Caco-2 (cell line): ENCODE data around the gene DLGAP4. TPM values are rescaled to one million over a fixed set of nuclear protein-coding genes. Genes with fewer than 3 reads are reported as not detected.

Experiments
- BruUV-seq: library from RNA; stranded (reverse); fragments of 400-500 nt; replicated peaks from 2 replicates; lab custom pipeline; 2021; lab: Mats Ljungman, UMichigan
- CTCF ChIA-PET: fragments of 300-600 bp; sonication (Branson Sonifier 250); formaldehyde crosslinking; loops from one replicate; lab custom pipeline; 2022; ENCODE audit warnings: antibody characterized with exemption; lab: Charles Lee
- POLR2A ChIA-PET: fragments of 300-600 bp; sonication (Branson Sonifier 250); formaldehyde crosslinking; loops from one replicate; lab custom pipeline; 2022; ENCODE audit warnings: antibody characterized with exemption; lab: Charles Lee
- DNase-seq, 2 experiments: peaks; one replicate each; pipeline versions ENCODE4 v3.0.0 to v3.0.0-alpha.2; 2020 to 2022
- H3K27me3 ChIP-seq: replicated peaks from 2 replicates; pipeline ENCODE4 v1.6.0; 2011; ENCODE audit warnings: low read length; ENCODE audit not compliant: control insufficient read depth, insufficient read depth
- H3K36me3 ChIP-seq: 2 replicates; pipeline ENCODE4 v1.5.1; 2011; ENCODE audit warnings: low read length; ENCODE audit not compliant: control insufficient read depth, insufficient read depth
- H3K4me1 ChIP-seq: fragments of 250-450 bp; sonication (Bioruptor Pico); 2 replicates; pipeline ENCODE4 v1.5.1; 2020; ENCODE audit warnings: mild to moderate bottlenecking
- H3K4me3 ChIP-seq: 2 replicates; pipeline ENCODE4 v1.5.1; 2011; ENCODE audit warnings: low read depth, mild to moderate bottlenecking, control low read depth, low read length
- H3K9me3 ChIP-seq: fragments of 250-450 bp; sonication (Bioruptor Pico); 2 replicates; pipeline ENCODE4 v1.5.1; 2020; ENCODE audit warnings: mild to moderate bottlenecking, moderate library complexity
- H3K27ac Mint-ChIP-seq: one replicate; pipeline ENCODE4 v1.8.0; 2022; ENCODE audit warnings: mixed read lengths; ENCODE audit not compliant: unreplicated experiment
- H3K27me3 Mint-ChIP-seq: one replicate; pipeline ENCODE4 v1.8.0; 2022; ENCODE audit warnings: mixed read lengths; ENCODE audit not compliant: insufficient read depth, unreplicated experiment
- H3K36me3 Mint-ChIP-seq: one replicate; pipeline ENCODE4 v1.8.0; 2022; ENCODE audit warnings: mild to moderate bottlenecking, mixed read lengths; ENCODE audit not compliant: insufficient read depth, unreplicated experiment
- H3K4me1 Mint-ChIP-seq: one replicate; pipeline ENCODE4 v1.8.0; 2022; ENCODE audit warnings: low read depth, mixed read lengths; ENCODE audit not compliant: unreplicated experiment
- H3K4me3 Mint-ChIP-seq: one replicate; pipeline ENCODE4 v1.8.0; 2022; ENCODE audit warnings: mild to moderate bottlenecking, moderate library complexity, mixed read lengths; ENCODE audit not compliant: unreplicated experiment
- H3K9me3 Mint-ChIP-seq: one replicate; pipeline ENCODE4 v1.8.0; 2022; ENCODE audit warnings: mixed read lengths; ENCODE audit not compliant: unreplicated experiment
- intact Hi-C: fragments of 100-400 bp; cut with micrococcal nuclease; formaldehyde crosslinking; loops from one replicate; pipeline ENCODE4 v1.10.0; 2022; ENCODE audit not compliant: unreplicated experiment
- total RNA-seq: library from RNA; stranded (reverse); gene quantifications from 2 replicates; pipeline ENCODE4 v1.2.3, GENCODE V29; 2022
- TF ChIP-seq, protein P1 (sequence below), 2 experiments: fragments of 200-600 bp in 1 of 2; IDR thresholded peaks; 1 replicate in 1 of 2; 2 replicates in 1 of 2; pipeline versions ENCODE4 v1.5.1 to v1.8.0; 2011 to 2022; ENCODE audit warnings: antibody characterized with exemption in 1 of 2, control low read depth in 1 of 2, inconsistent platforms in 1 of 2, low read depth in 1 of 2, low read length in 1 of 2, mild to moderate bottlenecking in 1 of 2, moderate library complexity in 1 of 2; ENCODE audit not compliant: insufficient read depth in 1 of 2, severe bottlenecking in 1 of 2, unreplicated experiment in 1 of 2

Gene DLGAP4
- total RNA-seq, 1 experiment from 2014 or later, result 122 TPM

- intact Hi-C loops, result no loop called here
- Histone ChIP-seq H3K9me3 (peaks cover 9% of the 10 kb centered on the region), H3K27me3 (no peaks in the 10 kb centered on the region; the same call in 1 of the 2 replicates), H3K36me3 (no peaks in the 10 kb centered on the region), H3K4me3 (no peak overlapping the region), H3K4me1 (no peaks in the 10 kb centered on the region)
- Mint-ChIP-seq H3K36me3 (no peaks in the 10 kb centered on the region), H3K4me1 (no peaks in the 10 kb centered on the region), H3K4me3 (no peak overlapping the region), H3K27me3 (peaks cover 13% of the 10 kb centered on the region), H3K27ac (no peak overlapping the region), H3K9me3 (peaks cover 4% of the 10 kb centered on the region)
- TF ChIP-seq, protein P1, sequence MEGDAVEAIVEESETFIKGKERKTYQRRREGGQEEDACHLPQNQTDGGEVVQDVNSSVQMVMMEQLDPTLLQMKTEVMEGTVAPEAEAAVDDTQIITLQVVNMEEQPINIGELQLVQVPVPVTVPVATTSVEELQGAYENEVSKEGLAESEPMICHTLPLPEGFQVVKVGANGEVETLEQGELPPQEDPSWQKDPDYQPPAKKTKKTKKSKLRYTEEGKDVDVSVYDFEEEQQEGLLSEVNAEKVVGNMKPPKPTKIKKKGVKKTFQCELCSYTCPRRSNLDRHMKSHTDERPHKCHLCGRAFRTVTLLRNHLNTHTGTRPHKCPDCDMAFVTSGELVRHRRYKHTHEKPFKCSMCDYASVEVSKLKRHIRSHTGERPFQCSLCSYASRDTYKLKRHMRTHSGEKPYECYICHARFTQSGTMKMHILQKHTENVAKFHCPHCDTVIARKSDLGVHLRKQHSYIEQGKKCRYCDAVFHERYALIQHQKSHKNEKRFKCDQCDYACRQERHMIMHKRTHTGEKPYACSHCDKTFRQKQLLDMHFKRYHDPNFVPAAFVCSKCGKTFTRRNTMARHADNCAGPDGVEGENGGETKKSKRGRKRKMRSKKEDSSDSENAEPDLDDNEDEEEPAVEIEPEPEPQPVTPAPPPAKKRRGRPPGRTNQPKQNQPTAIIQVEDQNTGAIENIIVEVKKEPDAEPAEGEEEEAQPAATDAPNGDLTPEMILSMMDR (IDR thresholded peaks at IDR 0.05; ENCODE audit: insufficient read depth in 1 of 2, low read depth in 1 of 2, low read length in 1 of 2, severe bottlenecking in 1 of 2, unreplicated experiment in 1 of 2), result no peak
- ChIA-PET POLR2A (no interaction called here), CTCF (no interaction called here)
- BruUV-seq, result no TSS peak
- DNase-seq, result no peak
Observed at GRCh38 chr20:36320898-36321695, 15.0 kb downstream of the DLGAP4 start.

GRCh38 chr20:36322131-36322530, 16.0 kb downstream of the DLGAP4 start:
- H3K27me3 ChIP-seq, result no peaks in the 10 kb centered on the region; the same call in 1 of the 2 replicates
- ChIA-PET CTCF (interaction anchor here (1.2 kb wide), 1 partner anchor 120 kb away, joined by 3 read pairs; no protein-coding TSS in a partner anchor), POLR2A (no interaction called here)
- Mint-ChIP-seq H3K36me3 (no peaks in the 10 kb centered on the region), H3K27me3 (peaks cover 14% of the 10 kb centered on the region), H3K4me1 (no peaks in the 10 kb centered on the region), H3K4me3 (no peak overlapping the region), H3K27ac (no peak overlapping the region), H3K9me3 (peaks cover 13% of the 10 kb centered on the region)
- no peaks in the 10 kb centered on the region for H3K4me1 ChIP-seq
- BruUV-seq, result no TSS peak
- intact Hi-C loops, result no loop called here
- TF ChIP-seq, protein P1 (IDR thresholded peaks at IDR 0.05; ENCODE audit: insufficient read depth in 1 of 2, low read depth in 1 of 2, low read length in 1 of 2, severe bottlenecking in 1 of 2, unreplicated experiment in 1 of 2), result no peak
- peaks cover 17% of the 10 kb centered on the region for H3K9me3 ChIP-seq
- H3K36me3 ChIP-seq, result no peaks in the 10 kb centered on the region
- no peak overlapping the region for H3K4me3 ChIP-seq
- DNase-seq, result no peak

GRCh38 chr20:36330091-36330490, 24.0 kb downstream of the DLGAP4 start:
- H3K27me3 ChIP-seq, result peaks cover 3% of the 10 kb centered on the region; the same call in 1 of the 2 replicates
- CTCF ChIA-PET, result interaction anchor here (0.7 kb wide), 3 partner anchors 18 to 1070 kb away, joined by 4 to 5 read pairs (median 4); no protein-coding TSS in a partner anchor
- no peaks in the 10 kb centered on the region for H3K36me3 ChIP-seq
- Mint-ChIP-seq H3K27ac (no peak overlapping the region), H3K36me3 (no peaks in the 10 kb centered on the region), H3K4me3 (no peak overlapping the region), H3K9me3 (peaks cover 13% of the 10 kb centered on the region), H3K4me1 (no peaks in the 10 kb centered on the region), H3K27me3 (peaks cover 27% of the 10 kb centered on the region)
- intact Hi-C loops, result no loop called here
- DNase-seq, result no peak
- POLR2A ChIA-PET, result no interaction called here
- H3K4me1 ChIP-seq, result peaks cover 9% of the 10 kb centered on the region
- BruUV-seq, result no TSS peak
- TF ChIP-seq, protein P1 (IDR thresholded peaks at IDR 0.05; ENCODE audit: insufficient read depth in 1 of 2, low read depth in 1 of 2, low read length in 1 of 2, severe bottlenecking in 1 of 2, unreplicated experiment in 1 of 2), result no peak
- H3K9me3 ChIP-seq, result peaks cover 18% of the 10 kb centered on the region
- no peak overlapping the region for H3K4me3 ChIP-seq
